Suprapubic skin (tissue), 4 donors: Measurements from ENCODE around the gene PPP1R13B. TPM values are rescaled to one million over a fixed set of nuclear protein-coding genes. Genes with fewer than 3 reads are reported as not detected.

Source experiments
- DNase-seq, 2 donors: peaks; one replicate each; pipeline ENCODE4 v3.0.0-alpha.2; 2019; ENCODE audit warnings: low spot score in 2 of 2
- H3K27ac ChIP-seq: fragments of 200-600 bp; sonication (generic); one replicate; pipeline ENCODE4 v1.5.1; 2019
- H3K27me3 ChIP-seq: fragments of 200-600 bp; sonication (generic); one replicate; pipeline ENCODE4 v1.5.1; 2019
- H3K36me3 ChIP-seq: fragments of 200-600 bp; sonication (generic); one replicate; pipeline ENCODE4 v1.5.1; 2019
- H3K4me1 ChIP-seq: fragments of 200-600 bp; sonication (generic); one replicate; pipeline ENCODE4 v1.5.1; 2019
- H3K4me3 ChIP-seq: fragments of 200-600 bp; sonication (generic); one replicate; pipeline ENCODE4 v1.5.1; 2019; ENCODE audit warnings: mild to moderate bottlenecking
- H3K9me3 ChIP-seq: fragments of 200-600 bp; sonication (generic); one replicate; pipeline ENCODE4 v1.5.1; 2019
- CTCF ChIP-seq, 2 donors: fragments of 200-600 bp in 1 of 2; fragments of 450-650 bp in 1 of 2; sonication (generic) in 1 of 2; IDR thresholded peaks; one replicate each; pipeline ENCODE4 v1.5.1; 2016 to 2019; ENCODE audit warnings: antibody characterized with exemption in 2 of 2, mild to moderate bottlenecking in 1 of 2, moderate library complexity in 1 of 2
- EP300 ChIP-seq: sonication (generic); formaldehyde crosslinking; IDR thresholded peaks from one replicate; pipeline ENCODE4 v1.6.1; 2017; ENCODE audit warnings: antibody characterized with exemption
- POLR2A ChIP-seq, 2 donors: fragments of 450-650 bp; IDR thresholded peaks; one replicate each; pipeline ENCODE4 v1.6.1; 2017; ENCODE audit warnings: antibody characterized with exemption in 2 of 2, mild to moderate bottlenecking in 2 of 2, moderate library complexity in 2 of 2
- POLR2AphosphoS5 ChIP-seq, 3 donors: sonication (generic); formaldehyde crosslinking; IDR thresholded peaks; one replicate each; pipeline ENCODE4 v1.6.1; 2017; ENCODE audit warnings: antibody characterized with exemption in 3 of 3
- WGBS: methylation state at CpG from one replicate; pipeline ENCODE4 v1.1.5; 2018; 5-methylcytosine and 5-hydroxymethylcytosine counted together
- total RNA-seq, 4 donors: library from RNA; depleted of rRNA; stranded (reverse); fragments of >200 nt; gene quantifications; one replicate each; pipeline ENCODE4 v1.1.0, GENCODE V29; 2016

Gene PPP1R13B
- total RNA-seq, 4 donors from 2014 or later: 21.7 to 51.6 (median 36.4) TPM

DNA sequence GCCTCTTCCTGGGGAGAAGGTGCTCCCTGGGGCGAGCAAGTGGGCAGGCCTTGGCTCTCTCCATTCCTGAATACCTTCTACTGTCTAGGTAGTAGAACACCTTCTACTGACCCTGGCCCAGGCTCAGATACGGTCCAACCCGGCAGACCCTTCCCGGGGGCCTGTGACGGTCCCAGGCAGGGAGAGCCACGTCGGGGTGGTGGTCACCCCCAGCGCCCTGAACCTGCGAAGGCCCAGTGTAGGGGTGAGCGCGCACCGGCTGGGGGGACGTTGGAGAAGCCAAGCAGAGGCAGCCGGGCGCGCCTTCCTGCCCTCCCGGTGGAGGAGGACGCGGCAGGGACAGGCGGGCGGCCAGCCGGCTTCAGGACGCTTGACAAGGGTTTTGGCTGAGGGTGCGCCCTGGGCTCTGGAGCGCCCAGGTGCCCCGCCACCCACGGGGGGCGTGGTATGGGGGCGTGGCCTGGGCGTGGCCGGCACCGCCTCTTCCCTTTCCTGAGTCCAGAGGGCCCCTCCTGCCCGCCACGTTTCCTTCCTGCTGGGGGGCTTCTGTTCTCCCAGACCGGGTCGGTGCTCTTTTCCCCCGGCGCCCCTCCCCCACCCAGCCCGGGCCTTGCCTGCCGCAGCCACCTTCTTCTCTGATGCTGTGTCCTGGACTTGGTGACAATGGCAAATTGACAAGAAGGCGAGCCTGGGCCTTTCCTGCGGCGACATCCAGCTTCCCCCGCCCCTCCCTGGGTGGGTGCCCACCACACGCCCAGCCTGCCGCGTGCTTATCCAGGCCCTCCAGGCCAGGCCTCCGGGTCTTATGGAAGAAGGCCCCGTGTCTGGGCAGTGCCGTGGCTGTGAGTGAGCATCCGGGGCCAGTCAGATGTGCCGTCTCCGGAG is 24.5 kb upstream of the PPP1R13B start:
- WGBS: 30% methylated on average over 11 of the region's 53 CpGs
- Histone ChIP-seq H3K4me3 (peak overlapping the region; percentile 46), H3K9me3 (no peaks in the 10 kb centered on the region), H3K4me1 (peaks cover 47% of the 10 kb centered on the region), H3K27me3 (no peaks in the 10 kb centered on the region), H3K27ac (peak overlapping the region; percentile 20), H3K36me3 (no peaks in the 10 kb centered on the region)
- no peak for DNase-seq
- TF ChIP-seq POLR2AphosphoS5 (IDR thresholded peaks at IDR 0.05): no peak
- no peak for TF ChIP-seq EP300
- TF ChIP-seq POLR2A (IDR thresholded peaks at IDR 0.05): no peak
- no peak for TF ChIP-seq CTCF (IDR thresholded peaks at IDR 0.05)

GRCh38 chr14:103870891-103871595 is 23.7 kb upstream of the PPP1R13B start:
- no peak for TF ChIP-seq POLR2AphosphoS5 (IDR thresholded peaks at IDR 0.05)
- no peak for TF ChIP-seq POLR2A (IDR thresholded peaks at IDR 0.05)
- TF ChIP-seq EP300: no peak
- TF ChIP-seq CTCF (IDR thresholded peaks at IDR 0.05): no peak
- 90% methylated on average over 8 of the region's 8 CpGs for WGBS
- Histone ChIP-seq H3K27ac (no peak overlapping the region), H3K4me1 (peaks cover 47% of the 10 kb centered on the region), H3K27me3 (no peaks in the 10 kb centered on the region), H3K9me3 (no peaks in the 10 kb centered on the region), H3K36me3 (no peaks in the 10 kb centered on the region), H3K4me3 (no peak overlapping the region)
- no peak for DNase-seq

DNA sequence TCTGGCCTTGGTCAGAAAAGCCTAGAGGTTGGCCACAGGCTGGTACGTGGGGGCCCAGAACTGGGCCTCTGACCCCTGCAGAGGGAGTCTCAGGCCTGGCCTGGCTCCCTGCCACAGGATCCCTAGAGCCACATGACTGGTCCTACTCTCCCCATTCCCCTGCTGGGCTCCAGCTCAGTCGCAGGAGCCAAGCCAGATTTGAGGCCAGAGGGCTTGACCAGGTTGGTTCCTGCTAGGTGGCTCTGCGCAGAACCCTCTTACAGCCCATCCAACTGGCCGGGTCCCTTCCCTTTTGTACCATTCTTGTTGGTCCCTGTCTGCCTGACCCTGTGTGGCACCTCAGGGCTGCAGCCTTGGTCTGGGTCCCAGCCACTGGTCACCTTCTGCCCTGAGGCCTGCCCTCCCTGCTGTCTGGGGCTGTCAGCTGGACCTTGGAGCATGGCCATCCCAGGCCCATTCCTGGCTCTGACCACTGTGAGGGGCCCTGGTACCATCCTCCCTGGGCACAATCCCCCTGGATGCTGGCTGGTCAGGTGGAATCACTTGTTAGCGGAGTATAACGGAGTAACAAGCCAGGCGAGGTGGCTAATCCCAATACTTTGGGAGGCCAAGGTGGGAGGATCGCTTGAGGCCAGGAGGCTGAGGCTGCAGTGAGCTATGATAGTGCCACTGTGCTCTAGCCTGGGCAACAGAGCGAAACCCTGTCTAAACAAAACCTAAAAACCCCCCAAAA is 22.9 kb upstream of the PPP1R13B start:
- Histone ChIP-seq H3K27me3 (no peaks in the 10 kb centered on the region), H3K36me3 (no peaks in the 10 kb centered on the region), H3K4me1 (peaks cover 47% of the 10 kb centered on the region), H3K27ac (no peak overlapping the region), H3K9me3 (no peaks in the 10 kb centered on the region), H3K4me3 (no peak overlapping the region)
- 91% methylated on average over 7 of the region's 9 CpGs for WGBS
- TF ChIP-seq CTCF (IDR thresholded peaks at IDR 0.05): no peak
- no peak for TF ChIP-seq POLR2A (IDR thresholded peaks at IDR 0.05)
- TF ChIP-seq EP300: no peak
- no peak for TF ChIP-seq POLR2AphosphoS5 (IDR thresholded peaks at IDR 0.05)
- DNase-seq: peak in 1 of 2 donors; percentile 59

GRCh38 chr14:103869406-103870143 is 22.2 kb upstream of the PPP1R13B start:
- WGBS: 87% methylated on average over 12 of the region's 14 CpGs
- Histone ChIP-seq H3K4me3 (no peak overlapping the region), H3K36me3 (no peaks in the 10 kb centered on the region), H3K4me1 (peaks cover 47% of the 10 kb centered on the region), H3K27me3 (no peaks in the 10 kb centered on the region), H3K27ac (no peak overlapping the region), H3K9me3 (no peaks in the 10 kb centered on the region)
- TF ChIP-seq EP300: no peak
- TF ChIP-seq CTCF (IDR thresholded peaks at IDR 0.05): no peak
- no peak for TF ChIP-seq POLR2AphosphoS5 (IDR thresholded peaks at IDR 0.05)
- TF ChIP-seq POLR2A (IDR thresholded peaks at IDR 0.05): no peak
- no peak for DNase-seq
